ENCODE measurements around the gene AFAP1L1. TPM values are rescaled to one million over a fixed set of nuclear protein-coding genes. Genes with fewer than 3 reads are reported as not detected.
A peak's percentile ranks its signal among the peaks of the same experiment; 100 is the strongest.

The AFAP1L1 gene
- total RNA-seq, 1 donor from 2014 or later = 239 TPM

DNA sequence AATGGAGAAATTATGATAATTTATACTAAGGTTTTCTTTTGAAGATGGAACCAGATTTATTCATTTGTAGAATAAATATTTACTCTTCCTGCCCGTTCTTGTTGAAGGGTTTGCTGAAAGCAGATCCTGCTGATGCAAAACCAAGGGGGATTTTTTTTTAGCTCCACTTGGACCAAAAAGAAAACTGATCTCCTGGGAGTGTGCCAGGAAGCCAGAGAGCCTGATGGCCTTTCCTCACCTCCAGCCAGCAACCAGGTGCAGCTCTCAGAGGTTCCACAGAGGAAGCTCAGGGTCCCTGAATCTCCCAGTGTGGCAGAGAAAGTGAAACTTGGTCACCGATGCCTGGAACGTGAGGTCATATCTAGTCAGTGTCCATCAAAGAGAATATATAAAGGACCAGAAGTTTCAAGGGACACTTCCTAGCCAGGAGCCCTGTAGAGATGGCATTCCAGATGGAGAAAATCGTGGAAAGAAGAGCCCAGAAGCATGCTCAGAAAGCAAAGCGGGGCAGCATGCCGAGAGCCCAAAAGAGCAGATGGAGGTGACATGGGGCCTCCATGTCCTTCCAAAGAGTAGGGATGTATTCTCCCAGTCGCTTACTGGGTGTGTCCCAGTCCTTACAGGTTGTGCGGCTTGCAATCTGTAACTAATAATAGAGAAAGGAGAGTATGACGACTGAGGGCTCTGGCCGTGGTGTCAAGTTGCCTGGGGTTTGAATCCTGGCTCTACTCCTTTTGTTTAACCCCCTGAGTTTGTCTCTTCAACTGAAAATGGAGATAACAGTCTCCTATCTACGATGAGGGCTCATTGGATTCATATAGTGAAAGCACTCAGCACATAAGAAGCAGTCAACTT is 12.2 kb downstream of the AFAP1L1 start:
- DNase-seq (ENCODE audit: low read depth) = peak; percentile 83

DNA sequence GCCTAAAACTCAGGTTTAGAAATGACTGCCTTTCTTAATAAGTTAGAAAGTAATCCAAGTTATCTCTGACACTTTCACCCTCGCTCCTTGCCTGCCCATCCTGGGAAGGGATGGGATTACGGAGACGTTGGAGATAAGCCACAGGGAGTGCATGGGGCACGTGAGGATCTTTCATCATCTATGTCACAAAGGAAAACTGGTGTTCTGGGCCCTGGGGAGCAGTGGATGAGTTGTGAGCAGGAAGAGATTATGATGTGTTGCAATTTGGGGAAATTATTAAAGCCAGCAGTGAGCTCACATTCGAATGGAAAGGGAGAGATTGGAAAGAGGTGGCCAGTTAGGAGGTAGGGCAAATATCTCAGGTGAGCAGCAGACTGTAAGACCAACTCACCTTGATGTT is 12.8 kb downstream of the AFAP1L1 start:
- peak; percentile 74 for DNase-seq (ENCODE audit: low read depth)

DNA sequence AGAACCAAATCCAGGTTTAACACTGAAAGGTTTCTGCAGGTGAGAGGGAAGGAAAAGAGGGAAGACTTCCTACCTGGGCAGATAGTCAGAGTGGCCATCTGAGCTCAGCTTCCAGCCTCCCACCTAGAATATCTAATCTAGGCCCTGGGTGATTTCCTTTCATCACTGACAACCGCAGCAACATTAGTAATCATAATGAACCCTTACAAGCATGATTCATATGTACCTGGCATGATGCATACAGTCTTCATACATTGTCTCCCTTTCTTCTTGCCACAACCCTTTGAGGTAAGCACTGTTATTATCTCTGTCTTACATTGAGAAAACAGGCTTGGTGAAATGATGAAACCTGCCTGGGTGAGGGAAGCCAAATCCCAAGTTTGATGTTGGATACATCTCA is 13.5 kb downstream of the AFAP1L1 start:
- no peak for DNase-seq (ENCODE audit: low read depth)

DNA sequence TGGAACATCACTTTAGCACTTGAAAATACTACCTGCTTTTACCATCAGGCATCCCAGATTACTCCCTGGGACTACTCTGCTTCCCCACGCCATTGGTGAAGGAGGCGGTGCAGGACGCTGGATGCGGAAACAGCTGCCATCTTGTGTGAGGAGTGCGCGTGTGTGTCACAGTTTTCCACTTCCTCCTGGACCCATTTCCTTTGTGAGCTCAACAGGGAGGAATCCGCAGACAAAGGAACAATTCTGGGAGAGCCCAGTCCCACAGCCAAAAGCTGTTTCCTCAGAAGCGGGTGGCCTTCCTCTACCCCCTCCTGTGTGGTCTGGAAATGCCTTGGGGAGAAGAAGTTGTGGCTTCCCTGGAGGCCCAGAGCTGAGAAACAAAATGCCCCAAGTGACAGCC is 16.8 kb downstream of the AFAP1L1 start:
- DNase-seq (ENCODE audit: low read depth) = no peak

DNA sequence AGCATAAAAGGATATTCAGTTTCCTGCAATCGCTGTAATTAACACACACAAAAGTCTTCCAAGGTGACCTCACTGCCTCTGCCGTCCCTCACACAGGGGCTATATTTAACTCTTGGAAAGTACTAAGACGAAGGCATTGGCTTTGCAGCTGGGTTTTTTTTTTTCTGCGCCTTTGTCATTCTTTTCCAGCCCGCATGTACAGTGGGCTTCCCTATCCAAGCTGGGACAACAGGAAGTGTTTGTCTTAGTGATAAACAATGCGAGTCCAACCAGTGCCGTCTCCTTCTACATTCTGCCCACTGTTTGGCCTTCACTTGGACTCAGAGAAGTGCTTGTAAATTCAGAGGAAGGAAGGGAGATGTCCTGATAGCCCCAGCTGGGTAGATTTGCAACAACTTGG is 17.6 kb downstream of the AFAP1L1 start:
- no peak for DNase-seq (ENCODE audit: low read depth)

DNA sequence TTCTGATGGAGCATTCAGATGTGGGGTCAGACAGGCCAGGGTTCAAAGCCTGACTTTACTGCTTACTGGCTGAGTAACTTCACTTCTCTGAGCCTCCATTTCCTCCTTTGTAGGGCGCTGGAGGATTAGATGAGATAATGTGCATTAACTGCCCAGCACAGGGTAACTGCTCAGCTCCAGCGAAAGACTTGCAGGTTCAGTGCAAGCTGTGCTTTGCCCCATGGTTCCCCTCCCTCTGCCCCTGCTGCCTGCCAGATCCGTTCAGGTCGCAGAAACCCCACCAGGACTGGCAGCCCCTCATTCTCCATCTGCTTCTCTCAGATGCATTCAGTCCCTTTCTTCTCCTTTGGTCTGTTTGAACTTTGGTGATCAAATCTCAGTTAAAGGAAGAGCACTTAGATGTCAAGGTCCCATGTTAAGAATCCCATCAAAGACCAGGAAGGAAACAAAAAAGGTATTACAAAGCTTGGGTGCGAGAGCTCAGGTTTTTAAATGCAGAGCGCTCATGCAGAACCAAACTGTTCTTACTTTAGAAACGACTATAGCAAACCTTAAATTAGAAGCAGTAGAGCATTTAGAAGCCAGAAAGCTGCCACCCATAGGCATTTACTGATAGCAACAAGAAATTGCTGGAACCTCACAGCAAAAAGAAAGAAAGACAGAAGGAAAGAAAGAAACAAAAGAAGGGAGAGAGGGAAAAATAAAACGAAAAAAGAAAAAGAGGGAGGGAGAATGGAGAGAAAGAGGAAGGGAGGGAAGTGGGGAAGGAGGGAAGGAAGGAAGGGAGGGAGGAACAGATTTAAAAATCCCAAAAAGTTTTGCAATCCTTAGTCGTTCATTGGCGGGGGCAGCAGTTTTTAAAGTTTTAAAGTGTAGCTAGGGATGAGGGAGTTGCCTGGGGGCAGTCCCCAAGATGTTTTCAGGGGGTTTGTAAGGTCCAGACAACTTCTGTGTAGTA is 23.5 kb downstream of the AFAP1L1 start:
- DNase-seq (ENCODE audit: low read depth) = no peak

DNA sequence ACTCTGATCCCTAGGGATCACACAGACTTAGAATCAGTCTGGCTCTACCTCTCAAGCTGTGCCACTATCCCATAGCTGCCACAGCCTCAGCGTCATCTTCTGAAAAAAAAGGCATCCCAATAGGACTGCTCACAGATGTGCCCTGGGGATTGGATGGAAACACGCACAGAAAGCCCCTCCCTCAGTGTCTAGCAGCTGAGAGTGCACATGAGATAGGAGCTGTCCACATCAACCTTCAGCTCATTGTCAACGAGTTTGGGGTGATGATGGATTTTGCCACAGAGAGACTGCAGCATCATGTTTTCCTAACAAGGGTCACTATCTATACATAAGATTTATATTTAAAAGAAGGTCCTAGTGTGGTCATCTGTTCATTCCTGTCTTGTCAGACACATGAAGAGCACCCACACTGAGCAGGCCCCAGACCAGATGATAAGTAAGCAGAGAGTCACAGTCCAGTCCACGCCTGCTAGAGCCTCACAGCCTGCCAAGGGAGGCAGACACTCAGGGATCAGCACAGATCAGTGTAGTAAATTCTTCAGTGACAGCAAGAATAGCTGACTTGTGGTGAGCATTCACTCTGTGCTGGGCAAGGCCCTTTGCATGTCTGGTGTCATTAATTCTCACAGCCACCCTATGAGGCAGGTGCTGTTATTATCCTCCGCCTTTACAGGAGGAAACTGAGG is 25.8 kb downstream of the AFAP1L1 start:
- DNase-seq (ENCODE audit: low read depth) = peak; percentile 56

DNA sequence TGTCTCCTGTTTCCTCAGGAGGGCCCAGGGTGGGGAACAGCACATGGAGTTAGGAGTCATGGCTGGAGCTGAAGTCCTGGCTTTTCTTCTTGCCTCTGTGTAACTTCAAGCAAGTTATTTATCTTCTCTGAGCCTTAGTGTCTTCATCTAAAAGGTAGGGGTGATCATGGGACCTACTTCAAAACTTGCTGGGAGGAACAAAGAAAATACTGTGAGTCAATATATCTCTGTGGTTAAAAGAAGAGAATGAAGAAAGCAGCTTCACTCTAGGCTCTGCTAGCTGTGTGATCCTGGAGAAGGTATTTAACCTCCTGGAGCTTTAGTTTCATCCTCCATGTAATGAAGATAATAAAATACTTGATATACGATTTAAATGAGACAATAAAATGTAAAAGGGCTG is 26.5 kb downstream of the AFAP1L1 start:
- no peak for DNase-seq (ENCODE audit: low read depth)

DNA sequence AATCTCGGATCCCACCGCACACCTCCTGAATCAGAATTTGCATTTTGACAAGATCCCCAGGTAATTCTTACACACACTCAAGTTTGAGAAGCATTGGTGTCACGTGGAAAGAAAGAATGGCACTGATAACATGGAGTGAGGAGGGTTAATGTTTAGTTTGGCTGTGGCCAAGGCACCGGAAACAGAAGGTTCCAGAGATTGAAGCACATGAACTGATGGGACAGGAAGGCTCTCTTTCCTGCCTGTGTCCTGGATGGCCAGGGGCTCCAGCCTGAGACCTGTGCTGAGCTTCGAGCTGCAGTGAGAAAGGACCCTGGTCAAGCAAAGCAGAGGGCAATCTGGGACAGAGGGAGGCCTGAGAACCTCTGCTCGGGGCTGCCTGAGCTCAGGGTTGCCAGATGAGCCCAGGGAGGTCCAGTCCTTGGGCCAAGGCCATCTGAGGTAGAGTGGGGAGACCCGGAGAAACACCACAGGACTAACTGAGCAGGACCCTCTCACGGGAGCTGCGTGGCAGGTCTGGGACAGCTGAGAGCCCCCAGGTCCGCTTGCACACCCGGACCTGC is 27.3 kb downstream of the AFAP1L1 start:
- DNase-seq (ENCODE audit: low read depth) = no peak

DNA sequence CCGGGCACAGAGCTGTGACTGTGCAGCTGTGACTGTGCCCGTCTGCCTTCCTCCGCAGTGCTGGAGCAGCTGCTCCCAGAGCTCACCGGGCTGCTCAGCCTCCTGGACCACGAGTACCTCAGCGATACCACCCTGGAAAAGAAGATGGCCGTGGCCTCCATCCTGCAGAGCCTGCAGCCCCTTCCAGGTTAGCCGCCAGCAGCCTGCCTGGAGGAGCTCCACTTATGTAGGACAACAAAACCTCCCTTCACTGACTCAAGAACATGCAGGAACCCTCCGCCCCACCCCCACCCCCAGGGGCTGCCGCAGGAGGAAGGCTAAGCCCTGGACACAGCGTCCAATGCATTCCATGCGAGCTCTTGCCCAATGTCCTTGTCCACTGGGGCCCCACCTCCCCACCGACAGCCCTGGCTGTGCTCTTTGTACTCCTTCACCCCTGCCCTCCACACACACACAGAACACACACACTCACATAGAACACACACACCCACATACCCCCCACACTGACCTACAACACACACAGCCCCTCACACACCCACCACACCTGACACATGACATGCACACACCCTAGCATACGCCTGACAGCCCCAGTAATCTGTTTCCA is 27.9 kb downstream of the AFAP1L1 start:
- DNase-seq (ENCODE audit: low read depth) = no peak

DNA sequence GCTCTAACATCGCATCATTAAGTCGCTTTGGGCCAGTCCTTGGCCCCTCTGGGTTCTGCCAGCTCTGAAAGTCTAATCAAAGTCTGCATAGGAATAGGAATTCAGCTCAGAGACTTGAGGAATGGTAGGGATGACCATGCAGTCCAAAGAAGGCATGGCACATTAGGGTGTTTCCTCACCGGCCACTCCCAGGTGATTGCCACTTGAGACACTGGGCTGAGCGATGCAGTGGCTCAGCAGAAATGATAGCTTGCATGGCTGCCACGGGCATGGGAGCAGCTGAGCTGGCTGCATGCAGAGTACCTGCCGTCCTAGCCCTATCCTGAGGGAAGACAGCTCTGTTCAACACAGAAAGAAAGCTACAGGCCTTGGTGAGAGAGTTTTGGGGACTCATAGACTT is 28.8 kb downstream of the AFAP1L1 start:
- no peak for DNase-seq (ENCODE audit: low read depth)

DNA sequence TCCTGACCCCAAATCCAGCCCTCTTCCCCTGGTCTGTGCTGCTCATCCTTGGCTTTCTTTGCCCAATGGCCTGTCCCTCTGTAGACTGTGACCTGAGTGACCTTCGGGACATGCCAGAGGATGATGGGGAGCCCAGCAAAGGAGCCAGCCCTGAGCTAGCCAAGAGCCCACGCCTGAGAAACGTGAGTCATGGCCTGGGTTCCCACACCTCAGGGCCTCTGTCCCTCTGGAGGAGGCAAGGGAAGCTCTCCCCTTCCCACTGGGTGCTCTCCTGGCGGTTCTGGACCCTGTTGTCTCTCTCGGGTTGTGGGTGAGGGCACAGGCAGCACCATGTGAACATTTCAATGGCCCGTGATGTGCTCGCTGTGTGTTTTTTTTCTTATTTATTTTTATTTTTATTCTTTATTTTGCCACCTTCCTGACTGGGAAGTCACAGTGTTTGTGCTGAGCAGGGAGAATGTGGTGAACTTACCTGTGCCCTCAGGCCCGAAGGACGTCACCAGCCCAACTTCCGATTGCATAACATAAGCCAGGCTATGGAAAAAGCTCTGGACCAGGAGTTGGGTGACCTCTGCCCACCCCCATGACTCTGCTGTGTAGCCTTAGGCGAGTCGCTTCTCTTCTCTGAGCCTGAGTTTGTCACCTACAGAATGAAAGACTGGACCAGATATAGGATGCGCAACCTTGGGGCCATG is 29.5 kb downstream of the AFAP1L1 start:
- DNase-seq (ENCODE audit: low read depth) = no peak

DNA sequence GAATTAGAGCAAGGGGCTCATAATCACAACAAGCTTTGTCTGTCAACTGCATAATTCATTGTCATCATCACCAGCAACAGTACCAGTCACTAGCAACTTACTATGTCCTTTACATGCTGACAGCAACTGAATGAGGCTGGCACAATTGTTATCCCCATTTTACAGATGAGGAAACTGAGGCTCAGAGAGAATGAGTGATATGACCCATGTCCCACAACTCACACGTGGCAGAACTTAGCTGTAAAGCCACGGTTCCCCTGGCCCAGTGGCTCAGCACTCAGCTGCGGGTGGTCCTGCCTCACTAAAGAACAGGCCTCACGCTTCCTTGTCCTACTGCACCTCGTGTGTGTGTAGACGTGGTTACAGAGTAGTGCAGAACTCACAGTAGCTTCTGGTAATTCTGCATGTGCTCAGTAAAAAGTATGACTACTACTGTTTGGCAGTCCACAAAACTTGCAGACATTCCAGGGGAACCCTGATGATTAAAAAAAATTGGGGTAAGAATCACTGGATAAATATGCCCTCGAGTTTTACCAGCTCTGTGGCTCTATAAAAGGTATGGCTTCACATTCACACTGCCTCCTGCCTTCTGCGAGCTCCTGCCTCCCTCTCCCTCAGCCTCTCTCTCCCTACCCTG is 30.2 kb downstream of the AFAP1L1 start:
- no peak for DNase-seq (ENCODE audit: low read depth)

DNA sequence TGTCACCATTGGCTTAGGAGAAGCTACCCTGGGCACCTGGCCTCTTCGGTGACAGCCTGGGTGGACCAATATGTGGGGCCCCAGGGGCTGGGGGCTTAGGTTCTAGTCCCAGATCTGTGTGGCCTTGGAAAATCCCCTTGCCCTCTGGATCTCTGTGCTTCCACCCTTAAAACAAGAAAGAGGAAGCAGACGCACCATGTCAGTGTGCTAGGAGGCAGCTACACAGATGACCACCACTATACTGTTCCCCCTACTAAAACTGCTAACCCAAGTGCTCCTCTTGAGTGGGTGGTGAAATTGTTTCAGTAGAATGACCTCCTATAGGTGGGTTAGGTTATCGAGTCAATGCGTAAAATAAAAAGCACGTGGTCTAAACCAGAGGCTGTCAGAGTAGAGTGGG is 31.0 kb downstream of the AFAP1L1 start:
- DNase-seq (ENCODE audit: low read depth) = no peak

DNA sequence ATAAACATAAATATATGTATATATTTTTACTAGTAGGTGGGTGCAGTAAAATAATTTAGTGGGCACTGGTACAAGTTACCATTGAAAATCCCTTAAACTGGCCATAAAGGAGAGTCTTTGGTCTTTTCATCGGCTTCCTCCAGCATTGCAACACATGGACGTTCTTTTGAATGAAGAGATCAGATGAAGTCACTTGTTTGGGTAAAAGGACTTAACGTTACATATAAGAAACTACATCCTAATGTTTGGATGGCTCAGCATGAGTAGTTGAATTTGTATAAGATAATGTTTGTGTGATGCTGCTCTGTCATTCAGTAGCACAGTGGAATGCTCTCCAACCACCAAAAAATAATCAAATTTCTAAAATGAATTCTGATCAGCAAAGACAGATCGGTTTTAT is 31.6 kb downstream of the AFAP1L1 start:
- DNase-seq (ENCODE audit: low read depth) = no peak

DNA sequence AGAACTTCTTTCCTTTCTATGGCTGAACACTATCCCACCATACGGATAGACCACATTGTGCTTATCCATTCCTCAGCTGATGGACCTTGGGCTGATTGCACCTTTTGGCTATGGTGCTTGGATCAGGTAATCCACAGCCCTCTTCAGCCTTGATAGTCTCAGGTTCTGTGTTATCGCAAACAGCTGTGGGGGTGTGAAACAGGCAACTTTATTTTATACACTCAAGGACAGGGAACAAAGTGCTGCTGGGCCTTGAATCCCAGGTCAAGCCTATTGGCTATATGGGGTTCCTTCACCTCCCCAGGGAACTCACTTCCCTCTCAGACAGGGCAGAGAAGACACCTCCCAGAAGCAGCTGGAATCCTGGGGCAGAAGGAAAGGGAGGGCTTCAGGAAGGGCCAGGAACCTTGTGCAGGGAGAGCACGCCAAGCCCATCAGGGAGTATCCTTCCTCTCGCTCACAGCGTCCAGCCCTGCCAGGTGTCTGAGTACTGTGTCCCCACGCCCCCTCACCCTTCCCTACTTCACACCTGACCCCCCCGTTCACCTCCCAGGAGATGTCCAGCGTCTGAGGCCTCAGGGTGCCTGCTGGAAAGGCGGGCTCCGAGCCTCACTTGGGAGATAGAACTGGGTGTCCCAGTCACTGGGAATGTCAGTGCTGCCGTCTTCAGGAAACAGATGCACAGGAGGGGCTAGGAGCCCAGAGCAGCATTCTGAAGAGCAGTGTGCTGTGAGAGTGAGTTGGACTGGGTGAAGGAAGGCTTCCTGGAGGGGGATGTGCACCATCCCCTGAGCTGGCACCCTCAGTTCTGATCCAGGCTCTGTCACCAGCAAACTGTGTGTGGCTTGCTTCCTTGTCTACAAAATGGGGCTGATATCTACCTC is 32.8 kb downstream of the AFAP1L1 start:
- DNase-seq (ENCODE audit: low read depth) = no peak

DNA sequence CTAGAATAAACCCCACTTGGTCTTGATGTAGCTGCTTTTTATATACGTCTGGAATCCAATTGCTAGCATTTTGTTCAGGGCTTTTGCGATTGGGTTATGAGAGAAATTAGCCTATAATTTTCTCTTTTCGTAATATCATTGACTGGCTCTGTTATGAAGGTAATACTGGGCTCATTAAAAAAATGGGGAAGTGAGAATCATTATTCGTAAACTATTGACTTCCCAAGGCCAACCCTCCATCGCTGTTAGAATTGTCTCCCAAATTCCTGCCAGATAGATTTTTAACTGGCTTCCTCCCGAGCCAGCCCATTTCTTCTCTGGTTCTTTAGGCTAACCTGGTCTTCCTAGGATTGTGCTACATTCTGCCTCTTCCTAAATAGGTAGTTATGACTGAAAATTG is 37.7 kb downstream of the AFAP1L1 start:
- DNase-seq (ENCODE audit: low read depth) = no peak

DNA sequence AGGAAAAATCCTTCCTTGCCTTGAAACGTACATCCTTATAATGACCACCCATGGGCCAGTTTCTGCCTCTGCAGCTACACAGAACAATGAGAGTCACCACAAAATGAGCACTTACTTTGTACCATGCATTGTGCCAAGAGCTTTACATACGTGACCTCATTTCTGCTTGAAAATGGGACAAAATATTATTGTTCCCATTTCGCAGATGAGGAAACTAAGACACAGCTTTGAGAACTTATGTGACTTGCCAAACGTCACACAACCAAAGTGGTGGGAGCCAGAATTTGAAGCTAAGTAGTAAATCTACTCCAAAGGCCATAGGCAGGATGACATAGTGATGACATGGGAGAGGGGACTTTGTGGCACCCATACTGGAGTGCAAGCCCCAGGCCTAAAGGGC is 38.8 kb downstream of the AFAP1L1 start:
- DNase-seq (ENCODE audit: low read depth) = no peak
